Neural cell (in vitro differentiated cells): ENCODE data around the gene HAP1. TPM values are rescaled to one million over a fixed set of nuclear protein-coding genes. Genes with fewer than 3 reads are reported as not detected.

Experiments
- H2AFZ ChIP-seq: fragments of 200-600, 300-800 bp; sonication (generic), shearing (Covaris generic); 2 replicates; pipeline ENCODE4 v1.6.0; 2014; ENCODE audit warnings: low read depth, mild to moderate bottlenecking, antibody characterized with exemption, low read length, moderate library complexity
- H3F3A ChIP-seq: fragments of 200-600 bp; shearing (Covaris generic); 2 replicates; pipeline ENCODE4 v1.6.1; 2016; ENCODE audit warnings: mild to moderate bottlenecking, moderate library complexity, mixed read lengths, antibody characterized with exemption, low read length; ENCODE audit not compliant: insufficient read depth, poor library complexity, severe bottlenecking
- H3K27ac ChIP-seq: fragments of 200-600, 300-800 bp; sonication (generic), shearing (Covaris generic); 2 replicates; pipeline ENCODE4 v1.5.1; 2014; ENCODE audit warnings: mild to moderate bottlenecking, low read length, moderate library complexity
- H3K27me3 ChIP-seq: fragments of 300-800, 200-600 bp; sonication (generic), shearing (Covaris generic); 2 replicates; pipeline ENCODE4 v1.6.0; 2014; ENCODE audit warnings: mild to moderate bottlenecking, low read depth, low read length, moderate library complexity; ENCODE audit not compliant: insufficient read depth
- H3K36me3 ChIP-seq: fragments of 300-800, 200-600 bp; sonication (generic), shearing (Covaris generic); 2 replicates; pipeline ENCODE4 v1.5.1; 2014; ENCODE audit warnings: mild to moderate bottlenecking, antibody characterized with exemption, low read length, moderate library complexity; ENCODE audit not compliant: insufficient read depth
- H3K4me2 ChIP-seq: fragments of 300-800, 200-600 bp; sonication (generic), shearing (Covaris generic); 2 replicates; pipeline ENCODE4 v1.6.0; 2014; ENCODE audit warnings: mild to moderate bottlenecking, low read length
- H3K4me3 ChIP-seq: fragments of 300-800, 200-600 bp; sonication (generic), shearing (Covaris generic); 2 replicates; pipeline ENCODE4 v1.5.1; 2014; ENCODE audit warnings: mild to moderate bottlenecking, low read length, moderate library complexity
- H3K79me2 ChIP-seq: fragments of 200-600 bp; shearing (Covaris generic); replicated peaks from 2 replicates; pipeline ENCODE4 v1.6.0; 2014; ENCODE audit warnings: mild to moderate bottlenecking, low read length, moderate library complexity; ENCODE audit not compliant: insufficient read depth
- H3K9ac ChIP-seq: fragments of 300-800, 200-600 bp; sonication (generic), shearing (Covaris generic); 2 replicates; pipeline ENCODE4 v1.6.1; 2016; ENCODE audit warnings: mild to moderate bottlenecking, low read length, mixed read lengths
- H3K9me2 ChIP-seq: fragments of 200-600 bp; shearing (Covaris generic); 2 replicates; pipeline ENCODE4 v1.6.1; 2016; ENCODE audit warnings: mild to moderate bottlenecking, low read length, mixed read lengths; ENCODE audit not compliant: insufficient read depth
- H3K9me3 ChIP-seq: fragments of 200-600, 300-800 bp; sonication (generic), shearing (Covaris generic); 2 replicates; pipeline ENCODE4 v1.6.1; 2016; ENCODE audit warnings: mild to moderate bottlenecking, mixed run types, low read length, moderate library complexity, mixed read lengths
- H4K20me1 ChIP-seq: fragments of 200-600 bp; shearing (Covaris generic); 2 replicates; pipeline ENCODE4 v1.6.1; 2016; ENCODE audit warnings: mild to moderate bottlenecking, mixed run types; ENCODE audit not compliant: insufficient read depth
- EP300 ChIP-seq: fragments of 450-650 bp; conservative IDR thresholded peaks from 2 replicates; pipeline ENCODE4 v1.6.1; 2014; ENCODE audit warnings: antibody characterized with exemption, mild to moderate bottlenecking, moderate library complexity; ENCODE audit not compliant: poor library complexity, severe bottlenecking
- EZH2 ChIP-seq: fragments of 200-600, 300-800 bp; shearing (Covaris generic), sonication (generic); IDR thresholded peaks from 2 replicates; pipeline ENCODE4 v1.6.1; 2014; ENCODE audit warnings: antibody characterized with exemption, low read length, borderline replicate concordance, mild to moderate bottlenecking; ENCODE audit not compliant: insufficient read depth, poor library complexity, severe bottlenecking
- MXI1 ChIP-seq: fragments of 450-650 bp; conservative IDR thresholded peaks from 2 replicates; pipeline ENCODE4 v1.6.1; 2014; ENCODE audit warnings: antibody characterized with exemption, mild to moderate bottlenecking; ENCODE audit not compliant: poor library complexity, severe bottlenecking
- POLR2AphosphoS5 ChIP-seq: IDR thresholded peaks from 2 replicates; pipeline ENCODE4 v1.6.1; 2012
- RAD21 ChIP-seq: fragments of 450-650 bp; conservative IDR thresholded peaks from 2 replicates; pipeline ENCODE4 v1.6.1; 2014; ENCODE audit warnings: antibody characterized with exemption, mild to moderate bottlenecking, moderate library complexity
- REST ChIP-seq: IDR thresholded peaks from 2 replicates; pipeline ENCODE4 v1.6.1; 2012; ENCODE audit warnings: borderline replicate concordance
- SMC3 ChIP-seq: fragments of 450-650 bp; conservative IDR thresholded peaks from 2 replicates; pipeline ENCODE4 v1.6.1; 2014; ENCODE audit warnings: antibody characterized with exemption, mild to moderate bottlenecking, moderate library complexity; ENCODE audit not compliant: poor library complexity
- TAF1 ChIP-seq: IDR thresholded peaks from 2 replicates; pipeline ENCODE4 v1.6.1; 2012; ENCODE audit warnings: low read depth
- polyA plus RNA-seq: library from polyadenylated mRNA; depleted of rRNA; stranded (reverse); fragments of >200 nt; gene quantifications from 2 replicates; pipeline ENCODE4 v1.2.3, GENCODE V29; 2014
- TF ChIP-seq, protein P1 (sequence below): fragments of 450-650 bp; IDR thresholded peaks from 2 replicates; pipeline ENCODE4 v1.5.1; 2014; ENCODE audit warnings: antibody characterized with exemption, mild to moderate bottlenecking, moderate library complexity; ENCODE audit not compliant: poor library complexity, severe bottlenecking

HAP1 gene
- polyA plus RNA-seq, 1 donor from 2014 or later: 0.79 TPM

DNA sequence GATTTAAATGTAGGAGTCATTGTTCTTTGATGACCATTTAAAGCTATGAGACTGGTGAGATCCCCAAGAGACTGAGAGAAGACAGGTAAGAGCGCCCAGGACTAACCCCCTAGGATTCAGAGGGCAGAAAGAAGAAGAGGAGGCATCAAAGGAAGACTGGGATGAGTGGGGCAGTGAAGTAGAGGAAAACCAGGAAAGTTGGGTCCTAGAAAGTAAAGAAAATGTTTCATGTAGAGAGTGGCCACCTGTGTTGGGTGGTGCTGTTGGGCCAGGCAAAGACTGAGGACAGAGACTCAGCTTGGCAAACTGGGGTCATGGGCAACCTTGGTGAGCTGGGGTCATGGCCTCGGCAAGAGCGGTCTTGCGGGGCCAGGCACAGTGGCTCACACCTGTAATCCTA is 1.3 kb upstream of the HAP1 start:
- H3K9me3 ChIP-seq: no peaks in the 10 kb centered on the region
- peaks cover 60% of the 10 kb centered on the region for H3K27me3 ChIP-seq
- no peak overlapping the region for H3K9ac ChIP-seq
- no peak overlapping the region for H3K4me2 ChIP-seq
- no peaks in the 10 kb centered on the region for H3K79me2 ChIP-seq
- H2AFZ ChIP-seq: no peak overlapping the region
- no peaks in the 10 kb centered on the region for H4K20me1 ChIP-seq
- no peak overlapping the region for H3K27ac ChIP-seq
- TF ChIP-seq POLR2AphosphoS5: no peak
- H3K9me2 ChIP-seq: no peaks in the 10 kb centered on the region
- no peak overlapping the region for H3K4me3 ChIP-seq
- no peaks in the 10 kb centered on the region for H3F3A ChIP-seq
- H3K36me3 ChIP-seq: no peaks in the 10 kb centered on the region

DNA sequence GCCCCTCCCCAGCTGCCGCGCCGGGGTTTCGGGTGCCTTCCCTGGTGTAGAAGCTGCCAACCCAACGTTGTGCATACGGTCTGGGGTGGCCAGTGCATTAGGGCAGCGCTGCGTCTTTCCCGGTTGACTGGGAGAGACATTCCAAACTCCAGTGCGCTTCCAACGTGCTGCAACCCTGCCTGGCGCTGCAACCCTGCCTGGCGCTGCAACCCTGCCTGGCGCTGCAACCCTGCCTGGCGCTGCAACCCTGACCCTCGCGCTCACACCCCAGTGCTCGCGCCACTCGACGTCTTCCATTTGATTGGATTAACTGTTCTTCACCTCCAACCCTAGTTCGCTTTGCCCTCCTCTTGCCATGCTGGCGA is 488 bp upstream of the HAP1 start:
- no peak for TF ChIP-seq TAF1
- no peak for TF ChIP-seq EP300
- TF ChIP-seq RAD21: no peak
- no peak for TF ChIP-seq SMC3
- TF ChIP-seq, protein P1, sequence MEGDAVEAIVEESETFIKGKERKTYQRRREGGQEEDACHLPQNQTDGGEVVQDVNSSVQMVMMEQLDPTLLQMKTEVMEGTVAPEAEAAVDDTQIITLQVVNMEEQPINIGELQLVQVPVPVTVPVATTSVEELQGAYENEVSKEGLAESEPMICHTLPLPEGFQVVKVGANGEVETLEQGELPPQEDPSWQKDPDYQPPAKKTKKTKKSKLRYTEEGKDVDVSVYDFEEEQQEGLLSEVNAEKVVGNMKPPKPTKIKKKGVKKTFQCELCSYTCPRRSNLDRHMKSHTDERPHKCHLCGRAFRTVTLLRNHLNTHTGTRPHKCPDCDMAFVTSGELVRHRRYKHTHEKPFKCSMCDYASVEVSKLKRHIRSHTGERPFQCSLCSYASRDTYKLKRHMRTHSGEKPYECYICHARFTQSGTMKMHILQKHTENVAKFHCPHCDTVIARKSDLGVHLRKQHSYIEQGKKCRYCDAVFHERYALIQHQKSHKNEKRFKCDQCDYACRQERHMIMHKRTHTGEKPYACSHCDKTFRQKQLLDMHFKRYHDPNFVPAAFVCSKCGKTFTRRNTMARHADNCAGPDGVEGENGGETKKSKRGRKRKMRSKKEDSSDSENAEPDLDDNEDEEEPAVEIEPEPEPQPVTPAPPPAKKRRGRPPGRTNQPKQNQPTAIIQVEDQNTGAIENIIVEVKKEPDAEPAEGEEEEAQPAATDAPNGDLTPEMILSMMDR: no peak
- TF ChIP-seq POLR2AphosphoS5: no peak
- TF ChIP-seq EZH2: no peak
- no peak for TF ChIP-seq REST
- TF ChIP-seq MXI1: no peak

More for the DNA sequence above, 488 bp upstream of the HAP1 start:
- no peak overlapping the region for H3K27ac ChIP-seq
- H3K4me2 ChIP-seq: peak overlapping the region; percentile 55
- no peak overlapping the region for H2AFZ ChIP-seq
- no peaks in the 10 kb centered on the region for H3K9me2 ChIP-seq
- no peaks in the 10 kb centered on the region for H4K20me1 ChIP-seq
- H3K79me2 ChIP-seq: no peaks in the 10 kb centered on the region
- no peaks in the 10 kb centered on the region for H3F3A ChIP-seq
- peak overlapping the region; percentile 77 for H3K4me3 ChIP-seq
- H3K9ac ChIP-seq: peak overlapping the region; percentile 31
- no peaks in the 10 kb centered on the region for H3K36me3 ChIP-seq
- no peaks in the 10 kb centered on the region for H3K9me3 ChIP-seq
- peaks cover 60% of the 10 kb centered on the region for H3K27me3 ChIP-seq
